Activated naive CD4-positive, alpha-beta T cell treated with anti-CD3 and anti-CD28 coated beads, Interleukin-2, amount 50 U/mL, for 16 hours (primary cell): ENCODE data around the gene DHRS7B.
A peak's percentile ranks its signal among the peaks of the same experiment; 100 is the strongest.
"Not testable (repeated sequence)": the region's sequence is repeated elsewhere in the genome, so short reads cannot be mapped to it uniquely, and the experiment has no call there.

ENCODE experiments used
- DNase-seq: peaks from one replicate; pipeline ENCODE4 v3.0.0-alpha.2; 2020

DHRS7B gene

GRCh38 chr17:21113049-21113690, 13.6 kb upstream of the DHRS7B start:
- DNase-seq, result no peak

GRCh38 chr17:21113716-21114115, 13.0 kb upstream of the DHRS7B start:
- no peak for DNase-seq

- DNase-seq, result not testable (repeated sequence)
Observed at GRCh38 chr17:21114791-21115190, 12.0 kb upstream of the DHRS7B start.

- DNase-seq, result peak; percentile 65
Observed at GRCh38 chr17:21119247-21119918, 7.4 kb upstream of the DHRS7B start.

GRCh38 chr17:21119919-21120249, 6.9 kb upstream of the DHRS7B start:
- no peak for DNase-seq

GRCh38 chr17:21124086-21124485, 2.7 kb upstream of the DHRS7B start:
- no peak for DNase-seq

GRCh38 chr17:21124517-21124916, 2.2 kb upstream of the DHRS7B start:
- not testable (repeated sequence) for DNase-seq

GRCh38 chr17:21125862-21126261, 902 bp upstream of the DHRS7B start:
- peak; percentile 46 for DNase-seq

GRCh38 chr17:21127509-21128077, 829 bp downstream of the DHRS7B start:
- DNase-seq, result no peak

GRCh38 chr17:21129023-21129681, 2.4 kb downstream of the DHRS7B start:
- no peak for DNase-seq

- DNase-seq, result no peak
Observed at GRCh38 chr17:21131137-21131536, 4.4 kb downstream of the DHRS7B start.

- no peak for DNase-seq
Observed at GRCh38 chr17:21132428-21132827, 5.7 kb downstream of the DHRS7B start.

- DNase-seq, result no peak
Observed at GRCh38 chr17:21134559-21134958, 7.8 kb downstream of the DHRS7B start.

GRCh38 chr17:21140911-21141310, 14.1 kb downstream of the DHRS7B start:
- DNase-seq, result no peak

- DNase-seq, result no peak
Observed at GRCh38 chr17:21141331-21141730, 14.6 kb downstream of the DHRS7B start.

- DNase-seq, result not testable (repeated sequence)
Observed at GRCh38 chr17:21142065-21142464, 15.3 kb downstream of the DHRS7B start.

GRCh38 chr17:21143695-21144094, 16.9 kb downstream of the DHRS7B start:
- no peak for DNase-seq

- DNase-seq, result not testable (repeated sequence)
Observed at GRCh38 chr17:21144299-21144698, 17.5 kb downstream of the DHRS7B start.

- DNase-seq, result no peak
Observed at GRCh38 chr17:21146362-21147015, 19.7 kb downstream of the DHRS7B start.

GRCh38 chr17:21149621-21150020, 22.9 kb downstream of the DHRS7B start:
- DNase-seq, result no peak

- no peak for DNase-seq
Observed at GRCh38 chr17:21152731-21153130, 26.0 kb downstream of the DHRS7B start.

GRCh38 chr17:21157586-21158370, 31.0 kb downstream of the DHRS7B start:
- DNase-seq, result no peak

GRCh38 chr17:21160401-21160800, 33.6 kb downstream of the DHRS7B start:
- DNase-seq, result no peak
